HG03097 (cell line): ENCODE results near the gene HMCN2.
"Not testable (repeated sequence)": the region's sequence is repeated elsewhere in the genome, so short reads cannot be mapped to it uniquely, and the experiment has no call there.

Experiments used
- ATAC-seq: cut with Tn5 transposase; IDR thresholded peaks from one replicate; pipeline ENCODE4 v1.9.1; 2021; ENCODE audit not compliant: unreplicated experiment, low FRiP score

The HMCN2 gene

GRCh38 chr9:130426883-130427282 is 161.3 kb downstream of the HMCN2 start:
- ATAC-seq: no peak

- ATAC-seq: no peak
Measured at GRCh38 chr9:130427326-130427725, 161.8 kb downstream of the HMCN2 start.

GRCh38 chr9:130428086-130428665 is 162.6 kb downstream of the HMCN2 start:
- ATAC-seq: no peak

- ATAC-seq: no peak
Measured at GRCh38 chr9:130429381-130429780, 163.8 kb downstream of the HMCN2 start.

- no peak for ATAC-seq
Measured at GRCh38 chr9:130429831-130430230, 164.3 kb downstream of the HMCN2 start.

- no peak for ATAC-seq
Measured at GRCh38 chr9:130430232-130430631, 164.7 kb downstream of the HMCN2 start.

- ATAC-seq: no peak
Measured at GRCh38 chr9:130430734-130431535, 165.4 kb downstream of the HMCN2 start.

- no peak for ATAC-seq
Measured at GRCh38 chr9:130431536-130432303, 166.2 kb downstream of the HMCN2 start.

GRCh38 chr9:130432362-130432761 is 166.8 kb downstream of the HMCN2 start:
- no peak for ATAC-seq

GRCh38 chr9:130432796-130433167 is 167.2 kb downstream of the HMCN2 start:
- no peak for ATAC-seq

- ATAC-seq: no peak
Measured at GRCh38 chr9:130433168-130433946, 167.8 kb downstream of the HMCN2 start.

GRCh38 chr9:130433947-130434262 is 168.3 kb downstream of the HMCN2 start:
- no peak for ATAC-seq

GRCh38 chr9:130434656-130435055 is 169.1 kb downstream of the HMCN2 start:
- not testable (repeated sequence) for ATAC-seq

GRCh38 chr9:130437011-130437789 is 171.6 kb downstream of the HMCN2 start:
- no peak for ATAC-seq

GRCh38 chr9:130438382-130438981 is 172.9 kb downstream of the HMCN2 start:
- no peak for ATAC-seq

- ATAC-seq: no peak
Measured at GRCh38 chr9:130441031-130441430, 175.5 kb downstream of the HMCN2 start.

GRCh38 chr9:130442746-130443455 is 177.3 kb downstream of the HMCN2 start:
- no peak for ATAC-seq

- no peak for ATAC-seq
Measured at GRCh38 chr9:130443456-130443801, 177.9 kb downstream of the HMCN2 start.

GRCh38 chr9:130443840-130444492 is 178.4 kb downstream of the HMCN2 start:
- no peak for ATAC-seq
